ENCODE measurements around the gene KSR2.
"Not testable (repeated sequence)": the region's sequence is repeated elsewhere in the genome, so short reads cannot be mapped to it uniquely, and the experiment has no call there.

KSR2 gene

DNA sequence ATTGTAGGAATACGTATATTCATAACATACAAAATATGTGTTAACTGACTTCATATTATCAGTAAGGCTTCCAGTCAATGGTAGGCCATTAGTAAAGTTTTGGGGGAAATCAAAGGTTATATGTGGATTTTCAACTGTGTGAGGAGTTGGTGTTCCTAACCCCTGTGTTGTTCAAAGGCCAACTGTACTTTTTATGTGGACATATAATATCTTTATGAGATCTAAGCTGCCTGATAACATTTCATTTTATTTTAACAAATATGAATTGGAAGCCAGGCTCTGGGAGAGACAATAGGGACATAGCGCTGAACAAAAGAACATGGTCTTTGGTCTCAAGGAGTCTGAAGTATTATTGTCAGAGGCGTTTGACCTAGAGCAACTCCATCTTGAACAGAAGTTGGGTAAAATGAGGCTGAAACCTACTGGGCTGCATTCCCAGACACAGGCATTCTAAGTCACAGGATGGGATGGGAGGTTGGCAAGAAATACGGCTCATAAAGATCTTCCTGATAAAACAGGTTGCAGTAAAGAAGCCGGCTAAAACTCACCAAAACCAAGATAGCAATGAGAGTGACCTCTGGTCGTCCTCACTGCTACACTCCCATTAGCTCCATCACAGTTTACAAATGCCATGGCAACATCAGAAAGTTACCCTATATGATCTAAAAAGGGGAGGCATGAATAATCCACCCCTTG lies 147.2 kb downstream of the KSR2 start:
- DNase-seq (ENCODE audit: low read depth in 2 of 2), result no peak

- DNase-seq (ENCODE audit: low read depth in 2 of 2), result no peak
Measured at GRCh38 chr12:117820216-117820907, 148.4 kb downstream of the KSR2 start.

- no peak for DNase-seq (ENCODE audit: low read depth in 2 of 2)
Measured at GRCh38 chr12:117819160-117819559, 149.6 kb downstream of the KSR2 start.

DNA sequence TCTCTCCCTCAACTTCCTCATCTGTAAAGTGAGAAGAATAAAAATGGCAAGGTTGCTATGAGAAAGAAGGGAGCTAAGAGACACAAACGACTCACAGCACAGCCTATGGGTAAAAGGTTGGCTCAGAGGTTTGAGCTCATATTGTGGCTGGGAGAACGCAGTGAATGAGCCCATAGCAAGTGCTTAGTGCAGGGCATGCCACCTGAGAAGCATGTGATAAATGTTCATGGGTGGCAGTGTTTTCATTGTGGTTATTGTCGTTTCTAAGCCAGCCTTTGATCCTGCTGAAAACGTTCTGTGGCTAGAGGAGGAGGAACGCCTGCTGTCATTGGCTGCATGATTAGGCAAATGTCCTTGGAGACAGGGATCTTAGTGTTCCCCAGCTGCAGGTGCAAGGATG lies 150.4 kb downstream of the KSR2 start:
- DNase-seq (ENCODE audit: low read depth in 2 of 2), result no peak

DNA sequence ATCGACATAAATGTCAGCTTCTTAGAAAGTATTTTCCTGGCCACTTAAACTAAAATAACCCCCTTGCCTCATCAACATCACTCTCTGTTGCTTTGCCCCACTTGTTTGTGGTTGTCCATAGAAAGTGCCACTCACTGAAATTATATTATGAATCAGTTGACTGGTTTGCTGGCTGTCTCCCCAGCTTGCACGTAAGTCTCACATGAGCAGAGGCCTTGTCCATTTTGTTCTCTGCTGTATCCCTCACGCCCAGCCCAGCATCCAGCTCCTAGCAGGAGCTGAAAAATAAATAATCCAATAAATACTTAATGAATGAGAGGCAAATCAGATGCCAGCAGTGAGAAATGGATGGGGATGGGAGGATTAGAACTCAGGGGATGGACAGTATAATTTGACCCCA lies 159.3 kb downstream of the KSR2 start:
- no peak for DNase-seq (ENCODE audit: low read depth in 2 of 2)

GRCh38 chr12:117807946-117808345 lies 160.8 kb downstream of the KSR2 start:
- no peak for DNase-seq (ENCODE audit: low read depth in 2 of 2)

DNA sequence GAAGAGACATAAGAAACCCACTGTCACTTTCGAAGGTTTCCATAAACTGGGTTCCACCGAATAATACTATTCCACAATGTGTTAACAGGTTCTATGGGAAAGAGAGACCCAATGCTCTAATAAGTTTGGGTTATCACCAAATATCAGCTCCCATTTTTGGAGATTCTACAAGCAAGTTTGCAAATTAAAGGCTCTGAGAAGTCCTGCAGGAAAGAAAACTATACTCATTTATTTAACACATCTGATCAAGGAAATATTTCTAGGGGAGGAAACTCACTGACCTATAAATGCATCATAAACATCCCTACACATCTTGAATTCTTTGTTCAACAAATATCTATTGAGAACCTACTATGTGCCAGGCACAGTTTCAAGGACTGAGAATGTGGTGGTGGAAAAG lies 161.4 kb downstream of the KSR2 start:
- DNase-seq (ENCODE audit: low read depth in 2 of 2), result no peak

GRCh38 chr12:117805865-117806264 lies 162.9 kb downstream of the KSR2 start:
- DNase-seq (ENCODE audit: low read depth in 2 of 2), result no peak

GRCh38 chr12:117803001-117803400 lies 165.8 kb downstream of the KSR2 start:
- no peak for DNase-seq (ENCODE audit: low read depth in 2 of 2)

DNA sequence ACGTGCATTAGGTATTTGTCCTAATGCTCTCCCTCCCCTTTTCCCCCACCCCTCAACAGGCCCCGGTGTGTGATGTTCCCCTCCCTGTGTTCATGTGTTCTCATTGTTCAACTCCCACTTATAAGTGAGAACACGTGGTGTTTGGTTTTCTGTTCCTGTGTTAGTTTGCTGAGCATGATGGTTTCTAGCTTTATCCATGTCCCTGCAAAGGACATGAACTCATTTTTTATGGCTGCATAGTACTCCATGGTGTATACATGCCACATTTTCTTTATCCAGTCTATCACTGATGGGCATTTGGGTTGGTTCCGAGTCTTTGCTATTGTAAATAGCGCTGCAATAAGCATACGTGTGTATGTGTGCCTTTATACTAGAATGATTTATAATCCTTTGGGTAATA lies 168.1 kb downstream of the KSR2 start:
- DNase-seq (ENCODE audit: low read depth in 2 of 2), result not testable (repeated sequence)

DNA sequence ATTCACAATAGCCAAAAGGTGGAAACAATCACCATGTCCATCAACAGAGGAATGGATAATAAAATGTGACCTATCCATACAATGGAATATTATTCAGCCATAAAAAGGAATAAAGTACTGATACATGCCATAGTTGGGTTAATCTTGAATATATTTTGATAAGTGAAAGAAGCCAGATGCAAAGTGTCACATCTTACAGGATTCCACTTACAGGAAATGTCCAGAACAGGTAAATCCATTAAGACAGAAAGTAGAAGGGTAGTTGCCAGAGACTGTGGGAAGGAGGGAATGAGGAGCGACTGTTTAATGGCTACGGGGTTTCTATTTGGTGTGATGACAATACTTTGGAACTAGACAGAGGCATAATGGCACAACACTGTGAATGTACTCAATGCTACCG lies 171.6 kb downstream of the KSR2 start:
- DNase-seq (ENCODE audit: low read depth in 2 of 2), result no peak

- DNase-seq (ENCODE audit: low read depth in 2 of 2), result no peak
Measured at GRCh38 chr12:117792877-117793424, 175.8 kb downstream of the KSR2 start.

DNA sequence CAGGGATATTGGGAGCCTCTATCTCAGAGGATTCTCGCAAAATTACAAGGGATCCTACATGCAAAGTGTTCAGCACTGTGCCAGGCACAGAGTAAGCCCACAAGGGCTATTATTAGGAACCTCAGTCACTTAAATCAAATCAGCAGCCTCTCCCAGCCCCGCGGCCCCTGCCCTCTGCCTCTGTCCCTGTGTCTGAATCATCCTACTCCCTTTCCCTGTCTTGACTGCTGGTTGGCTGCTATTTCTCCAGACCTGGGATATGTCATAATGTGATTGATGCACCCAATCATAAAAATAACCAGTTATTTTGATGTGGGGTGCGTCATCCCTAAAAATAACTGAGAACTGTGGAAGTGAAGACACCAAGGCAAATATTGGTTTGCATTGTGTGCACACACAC lies 176.3 kb downstream of the KSR2 start:
- DNase-seq (ENCODE audit: low read depth in 2 of 2), result no peak

DNA sequence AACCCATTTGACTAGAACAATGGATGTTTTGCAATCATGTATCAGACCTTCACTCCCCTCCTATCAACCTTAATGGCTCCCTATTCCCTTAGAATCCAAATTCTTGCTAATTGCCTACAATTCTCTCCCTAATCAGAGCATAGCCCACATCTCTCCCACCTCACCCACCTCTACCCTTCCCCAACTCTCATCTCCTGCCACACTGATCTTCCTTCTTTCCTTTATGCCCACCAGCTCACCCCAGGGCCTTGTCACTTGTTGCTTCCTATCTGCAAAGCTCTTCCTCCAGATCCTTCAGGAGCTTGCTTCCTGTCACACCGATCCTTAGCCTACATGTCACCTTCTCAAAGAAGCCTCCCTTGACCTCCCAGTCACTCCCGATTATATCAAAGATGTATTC lies 177.8 kb downstream of the KSR2 start:
- no peak for DNase-seq (ENCODE audit: low read depth in 2 of 2)

- no peak for DNase-seq (ENCODE audit: low read depth in 2 of 2)
Measured at GRCh38 chr12:117790198-117790597, 178.6 kb downstream of the KSR2 start.

- DNase-seq (ENCODE audit: low read depth in 2 of 2), result no peak
Measured at GRCh38 chr12:117789195-117789912, 179.4 kb downstream of the KSR2 start.

DNA sequence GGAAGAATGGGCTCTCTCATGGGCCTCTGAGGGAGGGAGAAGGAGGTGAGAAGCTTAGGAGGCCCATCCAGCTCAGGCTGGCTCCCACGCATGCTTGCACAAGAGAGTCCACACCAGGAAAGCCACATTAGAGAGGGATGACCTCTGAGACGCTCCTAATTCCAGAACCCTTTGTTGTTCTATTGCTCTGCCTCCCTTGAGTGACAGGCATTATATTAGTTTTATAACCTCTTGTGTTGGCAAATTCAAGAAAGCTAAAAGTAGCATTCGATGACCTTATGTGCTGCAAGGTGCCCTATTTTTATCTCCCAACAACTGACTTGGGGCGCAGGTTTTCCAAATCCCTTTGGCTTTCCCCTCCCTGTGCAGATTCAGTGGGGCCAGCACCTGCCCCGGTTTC lies 190.1 kb downstream of the KSR2 start:
- no peak for DNase-seq (ENCODE audit: low read depth in 2 of 2)

- DNase-seq (ENCODE audit: low read depth in 2 of 2), result no peak
Measured at GRCh38 chr12:117774941-117775775, 193.6 kb downstream of the KSR2 start.

- no peak for DNase-seq (ENCODE audit: low read depth in 2 of 2)
Measured at GRCh38 chr12:117768860-117769259, 199.9 kb downstream of the KSR2 start.

- DNase-seq (ENCODE audit: low read depth in 2 of 2), result no peak
Measured at GRCh38 chr12:117766008-117766407, 202.8 kb downstream of the KSR2 start.

DNA sequence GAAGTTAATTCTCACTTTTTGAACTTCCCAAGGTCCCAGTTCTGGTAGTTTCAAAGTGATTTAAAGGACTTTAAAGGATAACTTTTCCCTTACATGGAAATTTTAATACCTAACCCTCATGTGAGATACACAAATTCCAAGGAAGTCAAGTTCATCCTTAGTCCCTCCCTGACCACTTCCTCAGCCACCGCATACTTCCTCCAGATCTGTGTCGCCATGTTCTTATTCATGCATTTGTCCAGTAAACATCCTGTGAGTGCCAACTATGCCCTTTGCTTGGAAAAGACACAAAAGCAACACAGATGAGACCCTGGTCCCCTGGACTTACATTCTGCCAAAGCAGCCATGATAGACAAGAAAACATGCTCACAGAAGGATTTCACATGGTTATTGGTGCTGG lies 206.6 kb downstream of the KSR2 start:
- no peak for DNase-seq (ENCODE audit: low read depth in 2 of 2)
